ENCODE data around the gene ADAMTS5. TPM values are rescaled to one million over a fixed set of nuclear protein-coding genes. Genes with fewer than 3 reads are reported as not detected.

The ADAMTS5 gene
- total RNA-seq, result not detected

DNA sequence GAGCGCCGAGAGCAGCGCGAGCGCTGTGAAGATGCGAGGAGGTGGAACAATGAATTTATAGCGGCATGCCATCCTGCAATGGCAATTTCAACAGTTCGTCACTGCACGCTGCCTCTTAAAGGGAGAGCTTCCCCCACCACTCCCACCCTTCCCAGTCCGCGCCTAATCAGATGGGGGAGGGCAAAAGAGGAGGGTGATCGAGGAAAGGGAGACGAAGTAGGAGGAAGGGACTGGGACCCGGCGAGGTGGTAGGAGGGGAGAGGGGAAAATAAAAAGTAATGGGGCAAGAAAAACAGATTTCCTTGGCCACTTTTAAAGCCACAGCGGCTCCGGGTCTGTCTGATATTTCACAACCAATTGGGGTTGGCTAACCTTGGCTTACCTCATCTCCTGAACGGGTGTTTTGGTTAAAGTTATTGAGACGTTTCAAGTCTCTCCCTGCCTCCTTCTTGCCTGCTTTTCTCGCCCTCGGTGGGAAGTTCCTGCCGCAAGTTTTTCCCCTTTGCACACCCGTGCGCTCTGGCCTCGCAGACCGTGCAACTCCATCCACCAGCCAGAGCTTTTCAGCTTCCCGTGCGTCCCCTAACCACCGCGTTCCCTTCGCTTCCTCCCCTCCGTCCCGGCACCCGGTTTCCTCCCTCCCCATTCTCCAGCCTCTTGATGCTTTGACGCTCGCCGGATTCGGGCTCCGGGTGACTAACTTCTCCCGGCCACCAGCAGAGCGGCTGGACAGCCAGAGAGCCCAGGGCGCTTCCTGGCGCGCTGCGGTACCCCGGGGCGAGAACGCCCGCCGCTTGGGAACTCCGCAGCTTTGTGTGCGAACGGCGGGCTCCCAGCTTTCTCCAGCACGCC, at the start of gene ADAMTS5:
ADAMTS5 (minus strand) TSS at position 27 of the 852 bp plus-strand sequence. CDS start 697 bp downstream, outside the sequence.
- H3K9me3 Mint-ChIP-seq, result no peaks in the 10 kb centered on the region
- no peak for DNase-seq
- peaks cover 5% of the 10 kb centered on the region for H3K4me1 Mint-ChIP-seq
- H3K27me3 Mint-ChIP-seq, result peaks cover 64% of the 10 kb centered on the region
- no peak within 1 kb of the TSS for H3K4me3 Mint-ChIP-seq
- H3K36me3 Mint-ChIP-seq, result no peaks in the 10 kb centered on the region
- no peak within 1 kb of the TSS for H3K27ac Mint-ChIP-seq

DNA sequence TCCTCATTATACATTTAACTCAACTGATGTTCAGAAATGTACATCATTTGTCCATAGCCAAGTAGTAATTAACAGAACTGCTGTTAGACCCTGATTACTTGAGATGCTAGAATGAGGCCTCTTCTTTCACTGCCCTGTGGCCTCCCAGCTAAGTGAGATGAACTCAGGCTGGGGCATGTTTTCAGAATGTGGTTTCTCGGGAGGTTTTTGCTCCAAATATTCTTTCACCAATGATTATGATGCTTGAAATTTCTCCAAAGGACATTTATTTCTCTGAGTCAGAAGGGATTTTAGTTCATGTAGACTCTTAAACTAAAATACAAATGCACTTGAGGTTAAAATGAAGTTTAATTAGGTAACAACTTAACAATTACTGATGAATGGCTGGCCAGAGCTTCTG, 34.6 kb upstream of the ADAMTS5 start:
- H3K27me3 Mint-ChIP-seq, result no peaks in the 10 kb centered on the region
- no peaks in the 10 kb centered on the region for H3K9me3 Mint-ChIP-seq
- H3K27ac Mint-ChIP-seq, result no peak overlapping the region
- H3K4me1 Mint-ChIP-seq, result no peaks in the 10 kb centered on the region
- no peak for DNase-seq
- no peak overlapping the region for H3K4me3 Mint-ChIP-seq
- H3K36me3 Mint-ChIP-seq, result no peaks in the 10 kb centered on the region

DNA sequence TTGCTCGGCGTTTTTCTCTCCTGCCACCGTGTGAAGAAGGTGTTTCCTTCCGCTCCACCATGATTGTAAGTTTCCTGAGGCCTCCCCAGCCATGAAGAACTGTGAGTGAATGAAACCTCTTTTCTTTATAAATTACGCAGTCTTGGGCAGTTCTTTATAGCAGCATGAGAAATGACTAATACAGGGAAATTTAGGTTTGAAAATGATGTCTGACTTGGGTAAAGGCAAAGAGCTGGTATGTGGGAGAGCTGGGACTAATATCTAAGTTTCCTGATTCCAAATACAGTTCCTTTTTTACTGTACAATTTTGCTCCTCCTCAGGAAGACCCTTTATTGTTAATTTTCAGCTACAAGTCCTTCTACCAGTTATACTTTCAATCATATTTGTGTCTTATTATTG, 16.7 kb upstream of the ADAMTS5 start:
- H3K27ac Mint-ChIP-seq, result no peak overlapping the region
- peaks cover 5% of the 10 kb centered on the region for H3K9me3 Mint-ChIP-seq
- H3K36me3 Mint-ChIP-seq, result no peaks in the 10 kb centered on the region
- DNase-seq, result no peak
- H3K4me1 Mint-ChIP-seq, result no peaks in the 10 kb centered on the region
- no peak overlapping the region for H3K4me3 Mint-ChIP-seq
- no peaks in the 10 kb centered on the region for H3K27me3 Mint-ChIP-seq

DNA sequence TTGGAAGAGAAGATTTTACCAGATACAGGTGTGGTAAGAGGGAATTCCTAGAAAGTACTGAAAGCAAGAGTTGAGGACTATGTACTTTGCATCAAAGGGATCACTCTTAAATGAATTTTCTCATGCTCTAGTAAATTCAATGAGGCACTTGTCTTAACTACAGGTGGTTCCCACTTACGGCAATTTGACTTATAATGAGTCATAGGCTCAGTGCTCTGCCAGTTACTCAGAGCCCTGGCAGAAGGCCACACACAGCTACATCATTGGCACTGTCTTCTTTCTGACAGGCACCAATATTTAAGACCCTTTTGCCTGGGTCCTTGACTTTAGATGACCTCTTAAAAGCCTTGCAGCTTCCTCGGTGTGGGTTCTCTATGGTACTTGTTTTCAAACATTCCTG, 15.9 kb upstream of the ADAMTS5 start:
- Mint-ChIP-seq H3K36me3 (no peaks in the 10 kb centered on the region), H3K27me3 (no peaks in the 10 kb centered on the region), H3K4me3 (no peak overlapping the region), H3K27ac (no peak overlapping the region), H3K4me1 (no peaks in the 10 kb centered on the region), H3K9me3 (peaks cover 5% of the 10 kb centered on the region)
- no peak for DNase-seq

GRCh38 chr21:26977746-26978145, 10.9 kb upstream of the ADAMTS5 start:
- Mint-ChIP-seq H3K9me3 (peaks cover 1% of the 10 kb centered on the region), H3K4me3 (no peak overlapping the region), H3K36me3 (no peaks in the 10 kb centered on the region), H3K27ac (no peak overlapping the region), H3K4me1 (no peaks in the 10 kb centered on the region), H3K27me3 (peaks cover 12% of the 10 kb centered on the region)
- DNase-seq, result no peak

DNA sequence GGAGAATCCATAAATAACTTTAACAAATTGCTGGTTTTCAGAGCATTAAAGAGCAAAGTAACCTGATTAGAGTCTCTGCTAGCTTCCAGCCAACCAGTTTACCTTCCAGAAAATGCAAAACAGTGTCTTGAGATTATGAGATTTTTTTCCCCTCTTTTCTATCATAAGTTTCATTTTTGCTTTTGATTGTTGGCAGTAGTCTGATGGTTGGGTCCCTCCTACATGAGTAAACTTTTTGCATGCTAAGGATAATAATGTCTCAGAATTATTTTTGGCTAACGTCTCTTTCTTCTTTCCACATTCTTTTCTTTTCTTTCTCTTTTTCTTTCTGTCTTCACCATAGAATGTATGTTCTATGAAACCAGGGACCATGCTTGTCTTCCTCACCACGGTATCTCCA, 6.3 kb upstream of the ADAMTS5 start:
- no peaks in the 10 kb centered on the region for H3K4me1 Mint-ChIP-seq
- H3K27ac Mint-ChIP-seq, result no peak overlapping the region
- DNase-seq, result no peak
- peaks cover 30% of the 10 kb centered on the region for H3K27me3 Mint-ChIP-seq
- H3K9me3 Mint-ChIP-seq, result no peaks in the 10 kb centered on the region
- H3K4me3 Mint-ChIP-seq, result no peak overlapping the region
- H3K36me3 Mint-ChIP-seq, result no peaks in the 10 kb centered on the region

GRCh38 chr21:26972192-26972591, 5.3 kb upstream of the ADAMTS5 start:
- Mint-ChIP-seq H3K4me3 (no peak overlapping the region), H3K27ac (no peak overlapping the region), H3K9me3 (no peaks in the 10 kb centered on the region), H3K36me3 (no peaks in the 10 kb centered on the region), H3K4me1 (peaks cover 2% of the 10 kb centered on the region), H3K27me3 (peaks cover 40% of the 10 kb centered on the region)
- no peak for DNase-seq

DNA sequence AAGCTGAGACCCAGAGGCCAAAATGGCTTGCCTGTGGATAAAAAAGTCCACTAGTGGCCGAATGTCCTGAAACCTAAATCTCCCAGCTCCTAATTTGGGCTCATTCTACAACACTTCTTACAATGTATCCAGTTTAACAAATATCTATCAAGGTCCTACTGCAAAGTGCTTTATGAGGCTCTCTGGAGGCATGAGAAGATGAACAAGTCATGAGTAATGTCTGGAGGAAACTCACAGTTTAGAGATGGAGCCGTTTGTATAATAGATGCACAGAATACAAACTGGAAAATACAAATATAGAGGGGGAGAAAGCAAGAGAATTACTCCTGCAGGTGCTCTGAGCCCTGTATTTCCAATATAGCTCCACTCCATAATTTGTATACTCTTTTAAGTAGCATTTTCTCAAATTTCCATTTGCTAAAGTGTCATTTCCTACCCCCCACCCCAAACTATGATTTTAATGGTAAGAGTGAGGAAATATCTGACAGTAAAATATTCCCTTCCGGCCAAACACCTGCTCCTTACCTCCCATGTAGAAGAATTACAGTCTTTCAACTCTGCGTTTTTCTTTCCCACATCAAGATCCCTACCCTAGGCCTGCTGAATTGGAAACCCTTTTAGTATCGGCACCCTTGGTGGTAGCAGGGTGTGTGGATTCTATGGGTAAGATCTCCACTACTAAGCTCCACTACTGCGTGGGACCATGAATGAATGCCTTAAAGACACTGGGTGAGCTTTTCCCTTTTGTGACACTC, 3.3 kb upstream of the ADAMTS5 start:
- peaks cover 5% of the 10 kb centered on the region for H3K4me1 Mint-ChIP-seq
- DNase-seq, result no peak
- peaks cover 58% of the 10 kb centered on the region for H3K27me3 Mint-ChIP-seq
- H3K27ac Mint-ChIP-seq, result no peak overlapping the region
- no peak overlapping the region for H3K4me3 Mint-ChIP-seq
- no peaks in the 10 kb centered on the region for H3K9me3 Mint-ChIP-seq
- no peaks in the 10 kb centered on the region for H3K36me3 Mint-ChIP-seq

GRCh38 chr21:26966649-26967061, 233 bp downstream of the ADAMTS5 start:
- no peaks in the 10 kb centered on the region for H3K9me3 Mint-ChIP-seq
- H3K36me3 Mint-ChIP-seq, result no peaks in the 10 kb centered on the region
- H3K4me1 Mint-ChIP-seq, result peaks cover 5% of the 10 kb centered on the region
- H3K27me3 Mint-ChIP-seq, result peaks cover 64% of the 10 kb centered on the region
- H3K27ac Mint-ChIP-seq, result no peak overlapping the region
- no peak for DNase-seq
- no peak overlapping the region for H3K4me3 Mint-ChIP-seq

GRCh38 chr21:26965907-26966581, 844 bp downstream of the ADAMTS5 start:
- Mint-ChIP-seq H3K4me3 (no peak overlapping the region), H3K27ac (no peak overlapping the region), H3K27me3 (peaks cover 64% of the 10 kb centered on the region), H3K36me3 (no peaks in the 10 kb centered on the region), H3K9me3 (no peaks in the 10 kb centered on the region), H3K4me1 (peaks cover 5% of the 10 kb centered on the region)
- DNase-seq, result no peak

DNA sequence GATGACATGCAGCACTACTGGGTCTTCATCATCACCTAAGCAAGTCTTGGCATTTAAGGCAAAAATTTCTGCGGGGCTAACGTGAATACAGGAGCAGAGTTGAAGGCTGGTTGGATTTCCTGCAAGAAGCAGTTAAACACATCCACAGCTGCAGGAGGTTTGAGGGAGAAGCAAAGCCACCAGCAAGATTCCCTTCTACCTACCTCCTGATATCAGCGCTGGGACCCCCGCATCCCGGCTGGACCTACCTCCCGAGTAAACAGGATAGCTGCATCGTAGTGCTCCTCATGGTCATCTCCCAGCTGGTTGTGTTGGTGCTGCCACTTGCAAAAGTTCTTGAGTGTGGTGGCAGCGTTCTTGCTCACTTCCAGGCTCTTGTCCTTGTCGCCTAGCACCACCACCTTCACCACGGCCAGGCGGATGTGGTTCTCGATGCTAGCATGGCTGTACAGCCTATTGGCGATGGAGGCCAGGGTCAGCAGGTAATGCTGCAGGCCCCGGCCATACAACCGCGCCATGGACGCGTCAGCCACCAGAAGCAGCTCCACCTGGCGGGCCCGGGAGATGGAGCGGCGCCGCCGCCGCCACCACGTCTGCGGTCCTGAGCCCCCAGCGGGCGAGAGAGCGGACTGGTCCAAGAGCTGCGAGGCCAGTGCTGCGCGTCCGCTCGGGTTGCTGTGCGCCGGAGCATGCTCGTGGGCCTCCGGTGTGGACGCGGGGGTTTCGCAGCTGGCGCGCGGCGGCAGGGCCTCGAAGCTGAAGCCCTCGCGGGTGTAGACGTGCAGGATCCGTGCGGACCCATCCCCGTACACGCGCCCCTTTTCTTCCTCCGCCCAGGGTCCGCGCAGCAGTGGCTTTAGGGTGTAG, 1.6 kb downstream of the ADAMTS5 start:
- no peak for DNase-seq
- no peak overlapping the region for H3K27ac Mint-ChIP-seq
- peaks cover 5% of the 10 kb centered on the region for H3K4me1 Mint-ChIP-seq
- no peak overlapping the region for H3K4me3 Mint-ChIP-seq
- H3K27me3 Mint-ChIP-seq, result peaks cover 58% of the 10 kb centered on the region
- no peaks in the 10 kb centered on the region for H3K36me3 Mint-ChIP-seq
- H3K9me3 Mint-ChIP-seq, result no peaks in the 10 kb centered on the region

DNA sequence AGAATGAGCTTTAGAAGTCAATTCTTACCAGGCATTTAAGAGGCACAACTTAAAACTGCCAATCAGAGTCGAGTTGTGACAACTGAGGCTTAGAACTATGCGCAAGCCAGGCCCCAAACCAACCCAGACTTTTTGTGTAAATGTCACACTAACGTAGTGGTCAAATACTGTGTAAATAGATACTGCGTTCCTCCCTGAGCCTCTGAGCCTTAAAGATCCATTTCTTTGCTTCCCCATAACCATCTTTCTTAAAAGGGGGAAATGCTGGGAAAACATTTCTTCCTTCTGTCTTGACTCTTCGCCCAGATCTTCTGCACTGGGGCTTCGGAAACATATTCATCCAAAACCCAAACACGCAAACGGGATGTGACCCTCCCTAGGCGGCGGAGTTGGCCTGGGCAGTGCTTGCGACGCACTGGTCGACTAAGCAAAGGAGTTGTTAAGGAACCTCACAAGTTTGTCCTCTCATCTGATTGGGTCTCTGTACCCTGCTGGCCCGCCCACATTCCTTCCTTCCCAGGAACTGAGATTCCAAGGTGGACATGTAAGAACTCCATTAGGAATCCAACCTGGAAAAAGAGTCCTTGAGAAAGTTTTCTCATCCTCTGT, 2.6 kb downstream of the ADAMTS5 start:
- peaks cover 57% of the 10 kb centered on the region for H3K27me3 Mint-ChIP-seq
- peaks cover 5% of the 10 kb centered on the region for H3K4me1 Mint-ChIP-seq
- H3K36me3 Mint-ChIP-seq, result no peaks in the 10 kb centered on the region
- H3K9me3 Mint-ChIP-seq, result no peaks in the 10 kb centered on the region
- no peak for DNase-seq
- no peak overlapping the region for H3K4me3 Mint-ChIP-seq
- no peak overlapping the region for H3K27ac Mint-ChIP-seq

DNA sequence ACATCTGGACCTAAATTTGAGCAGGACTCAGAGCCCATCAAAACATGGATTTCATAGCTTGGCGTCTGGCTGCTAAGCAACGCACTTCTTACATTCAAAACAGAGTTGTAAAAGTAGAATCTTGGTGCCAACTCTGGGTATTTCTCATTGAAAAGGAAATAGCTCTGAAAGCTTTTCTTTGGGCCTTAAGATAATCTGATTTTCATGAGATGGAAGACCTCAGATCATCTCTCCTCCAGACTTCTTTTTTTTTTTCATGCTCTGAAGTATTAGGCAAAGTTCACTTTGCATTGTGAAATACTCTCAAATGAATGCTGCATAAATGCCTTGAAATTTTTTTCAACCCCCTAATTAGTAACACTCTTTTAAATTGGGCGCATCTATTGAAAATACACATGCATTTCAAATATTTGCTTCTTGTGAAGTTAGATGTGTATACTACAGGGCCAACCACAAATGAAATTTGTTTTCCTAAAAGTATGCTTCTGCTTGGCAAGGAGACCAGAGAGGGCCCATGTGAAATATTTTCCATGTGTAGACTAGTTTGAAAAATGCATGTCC, 4.2 kb downstream of the ADAMTS5 start:
- DNase-seq, result no peak
- H3K4me1 Mint-ChIP-seq, result peaks cover 5% of the 10 kb centered on the region
- no peak overlapping the region for H3K4me3 Mint-ChIP-seq
- no peak overlapping the region for H3K27ac Mint-ChIP-seq
- H3K9me3 Mint-ChIP-seq, result no peaks in the 10 kb centered on the region
- H3K36me3 Mint-ChIP-seq, result no peaks in the 10 kb centered on the region
- peaks cover 41% of the 10 kb centered on the region for H3K27me3 Mint-ChIP-seq

DNA sequence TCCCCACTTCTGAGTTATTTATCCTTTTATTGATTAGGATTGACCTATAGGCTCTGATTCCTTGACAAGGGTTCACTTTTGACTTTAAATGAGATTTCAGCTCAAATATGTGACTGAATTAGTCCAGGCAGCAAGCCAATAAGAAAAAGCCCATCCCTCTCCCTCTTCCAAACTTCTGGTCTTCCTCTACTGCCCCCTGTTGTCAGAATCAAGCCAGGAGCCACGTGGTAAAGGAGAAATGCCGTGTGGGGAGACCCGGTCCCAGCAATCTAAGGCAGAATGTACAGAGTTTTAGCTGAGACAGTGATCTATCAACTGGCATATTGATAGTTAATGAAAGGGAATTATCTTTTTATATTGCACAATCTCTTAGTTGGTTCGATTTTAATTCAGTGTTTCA, 5.2 kb downstream of the ADAMTS5 start:
- Mint-ChIP-seq H3K27ac (no peak overlapping the region), H3K27me3 (peaks cover 31% of the 10 kb centered on the region), H3K36me3 (no peaks in the 10 kb centered on the region), H3K4me1 (peaks cover 1% of the 10 kb centered on the region), H3K9me3 (no peaks in the 10 kb centered on the region), H3K4me3 (no peak overlapping the region)
- DNase-seq, result no peak

Data from activated naive CD8-positive, alpha-beta T cell treated with anti-CD3 and anti-CD28 coated beads for 36 hours (primary cell).